Measurements from ENCODE around the gene PHACTR3.

DNA sequence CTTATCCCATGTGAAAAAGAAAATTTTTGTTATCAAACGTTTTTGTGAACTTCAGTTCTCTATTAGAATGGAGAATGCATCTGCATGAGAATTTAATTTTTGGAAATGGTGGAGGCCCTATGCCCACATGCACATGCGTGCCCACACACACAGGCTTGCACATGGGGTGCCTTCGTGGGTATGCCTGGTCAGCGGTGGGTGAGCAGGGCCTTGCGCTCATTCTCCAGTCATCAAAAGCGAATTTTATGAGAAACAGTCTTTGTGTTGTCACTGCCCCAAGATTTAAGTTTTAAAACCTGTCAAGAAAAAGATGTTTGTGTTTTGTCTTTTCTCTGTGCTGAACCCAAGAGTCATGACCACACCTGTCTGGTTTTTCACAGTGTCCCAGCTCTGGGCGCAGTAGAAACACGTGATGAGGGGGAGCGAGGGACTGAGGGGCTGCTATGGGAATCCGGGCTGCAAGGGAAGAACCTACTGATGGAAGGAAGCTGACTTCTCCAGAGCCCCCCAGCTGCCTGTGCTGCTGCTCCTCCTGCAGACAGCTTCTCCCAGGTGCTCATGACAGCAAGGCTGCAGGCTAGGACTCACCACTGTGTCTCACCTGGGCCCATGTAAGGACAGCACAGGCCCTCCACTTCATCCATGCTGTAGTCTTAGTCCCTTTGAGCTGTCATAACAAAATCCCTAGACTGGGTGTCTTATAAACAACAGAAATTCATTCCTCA is 175.5 kb downstream of the PHACTR3 start:
- TF ChIP-seq NRF1 (IDR thresholded peaks at IDR 0.05; ENCODE audit: low read depth, low read length) (no peak), POLR2A (IDR thresholded peaks at IDR 0.05; ENCODE audit: control extremely low read depth in 1 of 2, low read depth in 2 of 2, low read length in 2 of 2) (no peak), EP300 (IDR thresholded peaks at IDR 0.05; ENCODE audit: borderline replicate concordance in 1 of 2, low read depth in 2 of 2, low read length in 2 of 2) (no peak), CTCF (IDR thresholded peaks at IDR 0.05; ENCODE audit: control extremely low read depth in 1 of 3, insufficient read depth in 1 of 3, low read depth in 1 of 3, low read length in 3 of 3) (no peak), JUN (IDR thresholded peaks at IDR 0.05; ENCODE audit: low read depth, low read length) (no peak), SRF (IDR thresholded peaks at IDR 0.05; ENCODE audit: low read depth, low read length) (no peak), EZH2 (IDR thresholded peaks at IDR 0.05; ENCODE audit: low read depth, low read length, severe bottlenecking) (no peak), CBX8 (IDR thresholded peaks at IDR 0.05; ENCODE audit: borderline replicate concordance, low read depth, low read length) (no peak), CREB1 (IDR thresholded peaks at IDR 0.05) (no peak), RFX5 (IDR thresholded peaks at IDR 0.05; ENCODE audit: borderline replicate concordance, low read depth, low read length) (no peak), YY1 (IDR thresholded peaks at IDR 0.05; ENCODE audit: low read depth, low read length) (no peak), RBBP5 (IDR thresholded peaks at IDR 0.05; ENCODE audit: borderline replicate concordance, low read depth, low read length) (no peak)
- TF ChIP-seq, protein P1, sequence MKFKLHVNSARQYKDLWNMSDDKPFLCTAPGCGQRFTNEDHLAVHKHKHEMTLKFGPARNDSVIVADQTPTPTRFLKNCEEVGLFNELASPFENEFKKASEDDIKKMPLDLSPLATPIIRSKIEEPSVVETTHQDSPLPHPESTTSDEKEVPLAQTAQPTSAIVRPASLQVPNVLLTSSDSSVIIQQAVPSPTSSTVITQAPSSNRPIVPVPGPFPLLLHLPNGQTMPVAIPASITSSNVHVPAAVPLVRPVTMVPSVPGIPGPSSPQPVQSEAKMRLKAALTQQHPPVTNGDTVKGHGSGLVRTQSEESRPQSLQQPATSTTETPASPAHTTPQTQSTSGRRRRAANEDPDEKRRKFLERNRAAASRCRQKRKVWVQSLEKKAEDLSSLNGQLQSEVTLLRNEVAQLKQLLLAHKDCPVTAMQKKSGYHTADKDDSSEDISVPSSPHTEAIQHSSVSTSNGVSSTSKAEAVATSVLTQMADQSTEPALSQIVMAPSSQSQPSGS (IDR thresholded peaks at IDR 0.05; ENCODE audit: low read length): no peak
- TF ChIP-seq, protein P2, sequence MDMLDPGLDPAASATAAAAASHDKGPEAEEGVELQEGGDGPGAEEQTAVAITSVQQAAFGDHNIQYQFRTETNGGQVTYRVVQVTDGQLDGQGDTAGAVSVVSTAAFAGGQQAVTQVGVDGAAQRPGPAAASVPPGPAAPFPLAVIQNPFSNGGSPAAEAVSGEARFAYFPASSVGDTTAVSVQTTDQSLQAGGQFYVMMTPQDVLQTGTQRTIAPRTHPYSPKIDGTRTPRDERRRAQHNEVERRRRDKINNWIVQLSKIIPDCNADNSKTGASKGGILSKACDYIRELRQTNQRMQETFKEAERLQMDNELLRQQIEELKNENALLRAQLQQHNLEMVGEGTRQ (IDR thresholded peaks at IDR 0.05; ENCODE audit: low read length): no peak
